GM18861 (cell line): Measurements from ENCODE around the gene HPCAL1.
"Not testable (repeated sequence)": the region's sequence is repeated elsewhere in the genome, so short reads cannot be mapped to it uniquely, and the experiment has no call there.

Source experiments
- ATAC-seq: cut with Tn5 transposase; IDR thresholded peaks from one replicate; pipeline ENCODE4 v1.9.1; 2021; ENCODE audit not compliant: unreplicated experiment

Gene HPCAL1

GRCh38 chr2:10433947-10434885, 131.5 kb downstream of the HPCAL1 start:
- ATAC-seq: no peak

- peak; percentile 34 for ATAC-seq
Measured at GRCh38 chr2:10434886-10435819, 132.4 kb downstream of the HPCAL1 start.

GRCh38 chr2:10435820-10436204, 133.1 kb downstream of the HPCAL1 start:
- ATAC-seq: no peak

GRCh38 chr2:10436583-10437110, 133.9 kb downstream of the HPCAL1 start:
- ATAC-seq: no peak

- ATAC-seq: no peak
Measured at GRCh38 chr2:10437806-10438205, 135.1 kb downstream of the HPCAL1 start.

GRCh38 chr2:10438688-10439087, 136.0 kb downstream of the HPCAL1 start:
- no peak for ATAC-seq

GRCh38 chr2:10439185-10439879, 136.6 kb downstream of the HPCAL1 start:
- ATAC-seq: no peak

GRCh38 chr2:10439971-10440370, 137.3 kb downstream of the HPCAL1 start:
- no peak for ATAC-seq

GRCh38 chr2:10440736-10441135, 138.0 kb downstream of the HPCAL1 start:
- ATAC-seq: no peak

- ATAC-seq: no peak
Measured at GRCh38 chr2:10441948-10442347, 139.2 kb downstream of the HPCAL1 start.

- ATAC-seq: not testable (repeated sequence)
Measured at GRCh38 chr2:10442469-10443126, 139.9 kb downstream of the HPCAL1 start.

GRCh38 chr2:10444463-10444862, 141.8 kb downstream of the HPCAL1 start:
- ATAC-seq: no peak

- no peak for ATAC-seq
Measured at GRCh38 chr2:10446631-10447030, 143.9 kb downstream of the HPCAL1 start.

- ATAC-seq: peak; percentile 19
Measured at GRCh38 chr2:10447300-10447894, 144.7 kb downstream of the HPCAL1 start.

GRCh38 chr2:10447895-10448575, 145.3 kb downstream of the HPCAL1 start, which contains the start of gene ODC1:
Gene ODC1, minus strand, starts transcription at chr2:10448327. Its CDS starts 3,295 bp downstream, at chr2:10445032.
- ATAC-seq: peak; percentile 40

- ATAC-seq: peak; percentile 49
Measured at GRCh38 chr2:10448576-10449485, 146.1 kb downstream of the HPCAL1 start.

GRCh38 chr2:10449486-10449831, 146.8 kb downstream of the HPCAL1 start:
- ATAC-seq: no peak
